Small intestine (tissue), 7 donors: Measurements from ENCODE around the gene EED. TPM values are rescaled to one million over a fixed set of nuclear protein-coding genes. Genes with fewer than 3 reads are reported as not detected.

Experiments used
- DNase-seq, 2 donors: peaks; one replicate each; pipeline versions ENCODE4 v3.0.0 to v3.0.0-alpha.2; 2013
- FAIRE-seq: peaks from 2 replicates; lab custom pipeline; 2012; peaks lifted over from hg19 to GRCh38; lab: Jason Lieb, UNC
- H3K27ac ChIP-seq, 3 donors: one replicate each; pipeline ENCODE4 v1.5.1; 2013; ENCODE audit warnings: low read length in 2 of 3, mild to moderate bottlenecking in 2 of 3, control low read depth in 1 of 3, inconsistent platforms in 1 of 3, low read depth in 1 of 3, moderate library complexity in 1 of 3
- H3K27me3 ChIP-seq, 3 donors: one replicate each; pipeline ENCODE4 v1.6.1; 2013; ENCODE audit warnings: low read length in 3 of 3, inconsistent platforms in 1 of 3; ENCODE audit not compliant: control insufficient read depth in 3 of 3, insufficient read depth in 3 of 3
- H3K36me3 ChIP-seq, 3 donors: one replicate each; pipeline ENCODE4 v1.6.1; 2013; ENCODE audit warnings: low read length in 3 of 3, inconsistent platforms in 1 of 3, low read depth in 1 of 3, mild to moderate bottlenecking in 1 of 3, moderate library complexity in 1 of 3; ENCODE audit not compliant: control insufficient read depth in 3 of 3, insufficient read depth in 2 of 3
- H3K4me1 ChIP-seq, 3 donors: one replicate each; pipeline ENCODE4 v1.6.1; 2013; ENCODE audit warnings: low read length in 2 of 3, inconsistent platforms in 1 of 3, low read depth in 1 of 3, mild to moderate bottlenecking in 1 of 3, moderate library complexity in 1 of 3; ENCODE audit not compliant: control insufficient read depth in 3 of 3, insufficient read depth in 2 of 3
- H3K4me3 ChIP-seq, 3 donors: one replicate each; pipeline ENCODE4 v1.5.1; 2013; ENCODE audit warnings: low read length in 3 of 3, control low read depth in 1 of 3, inconsistent platforms in 1 of 3, low read depth in 1 of 3, mild to moderate bottlenecking in 1 of 3, moderate library complexity in 1 of 3
- H3K9me3 ChIP-seq, 2 donors: one replicate each; pipeline ENCODE4 v1.6.1; 2013; ENCODE audit warnings: low read depth in 1 of 2, low read length in 1 of 2; ENCODE audit not compliant: control insufficient read depth in 2 of 2, insufficient read depth in 1 of 2
- WGBS, 3 donors: extraction: QIAGEN DNeasy Blood & Tissue Kit; methylation state at CpG; one replicate each; pipeline ENCODE4 v1.1.7; 2013; 5-methylcytosine and 5-hydroxymethylcytosine counted together
- polyA plus RNA-seq, 4 donors: library from polyadenylated mRNA; stranded (reverse) in 3 of 4; unstranded in 1 of 4; fragments of 200-250 nt in 3 of 4; fragments of 120-200 nt in 1 of 4; gene quantifications; one replicate each; pipeline versions ENCODE4 v1.2.1 to v1.2.3, GENCODE V29; 2013
- donor health status: healthy with polysubstance abuse.
- donor health status: control.
- donor health status: control.
- donor health status: Bipolar disorder and iron deficiency.
- donor health status: healthy.

EED gene
- polyA plus RNA-seq, 4 donors = 13.5 to 27.0 (median 14.9) TPM

GRCh38 chr11:86210898-86211297 lies 33.7 kb upstream of the EED start:
- no peaks in the 10 kb centered on the region for H3K4me1 ChIP-seq
- no peaks in the 10 kb centered on the region for H3K9me3 ChIP-seq
- H3K27me3 ChIP-seq = no peaks in the 10 kb centered on the region
- WGBS, 3 donors = 94 to 98% (median 97%) methylated on average over 4 of the region's 4 CpGs
- no peak for FAIRE-seq
- no peak overlapping the region for H3K4me3 ChIP-seq
- H3K27ac ChIP-seq = no peak overlapping the region
- H3K36me3 ChIP-seq = no peaks in the 10 kb centered on the region
- no peak for DNase-seq

GRCh38 chr11:86211619-86212018 lies 32.9 kb upstream of the EED start:
- 72 to 75% (median 73%) methylated on average over 4 of the region's 4 CpGs for WGBS, 3 donors
- DNase-seq (no peak), FAIRE-seq (no peak)
- Histone ChIP-seq H3K4me1 (no peaks in the 10 kb centered on the region), H3K27ac (no peak overlapping the region), H3K4me3 (no peak overlapping the region), H3K36me3 (no peaks in the 10 kb centered on the region), H3K27me3 (no peaks in the 10 kb centered on the region), H3K9me3 (no peaks in the 10 kb centered on the region)

GRCh38 chr11:86212019-86212611 lies 32.4 kb upstream of the EED start:
- Histone ChIP-seq H3K4me1 (no peaks in the 10 kb centered on the region), H3K4me3 (no peak overlapping the region), H3K27me3 (no peaks in the 10 kb centered on the region), H3K27ac (no peak overlapping the region), H3K9me3 (no peaks in the 10 kb centered on the region), H3K36me3 (no peaks in the 10 kb centered on the region)
- WGBS, 3 donors = 61 to 88% (median 76%) methylated on average over 2 of the region's 2 CpGs
- DNase-seq = peak in 1 of 2 donors; percentile 53
- FAIRE-seq = no peak

GRCh38 chr11:86214710-86215109 lies 29.8 kb upstream of the EED start:
- H3K27ac ChIP-seq = no peak overlapping the region
- no peaks in the 10 kb centered on the region for H3K9me3 ChIP-seq
- no peak for FAIRE-seq
- H3K4me3 ChIP-seq = no peak overlapping the region
- no peaks in the 10 kb centered on the region for H3K4me1 ChIP-seq
- H3K36me3 ChIP-seq = no peaks in the 10 kb centered on the region
- no peaks in the 10 kb centered on the region for H3K27me3 ChIP-seq
- no peak for DNase-seq
- 77 to 86% (median 78%) methylated on average over 1 of the region's 1 CpG for WGBS, 3 donors

- FAIRE-seq = no peak
- Histone ChIP-seq H3K9me3 (no peaks in the 10 kb centered on the region), H3K4me1 (no peaks in the 10 kb centered on the region), H3K36me3 (no peaks in the 10 kb centered on the region), H3K27ac (no peak overlapping the region), H3K4me3 (no peak overlapping the region), H3K27me3 (no peaks in the 10 kb centered on the region)
- whole genome bisulfite sequencing, 3 donors = 28 to 31% (median 29%) methylated on average over 14 of the region's 14 CpGs
- peak; percentile 83 for DNase-seq
Measured at GRCh38 chr11:86218125-86219084, 26.1 kb upstream of the EED start.

GRCh38 chr11:86219311-86220193 lies 25.0 kb upstream of the EED start:
- Histone ChIP-seq H3K9me3 (no peaks in the 10 kb centered on the region), H3K36me3 (no peaks in the 10 kb centered on the region), H3K4me3 (no peak overlapping the region), H3K27ac (no peak overlapping the region), H3K4me1 (no peaks in the 10 kb centered on the region), H3K27me3 (no peaks in the 10 kb centered on the region)
- FAIRE-seq (no peak), DNase-seq (no peak)
- 82 to 91% (median 88%) methylated on average over 7 of the region's 7 CpGs for WGBS, 3 donors

GRCh38 chr11:86220653-86221052 lies 23.9 kb upstream of the EED start:
- Histone ChIP-seq H3K27ac (no peak overlapping the region), H3K4me1 (no peaks in the 10 kb centered on the region), H3K4me3 (no peak overlapping the region), H3K9me3 (no peaks in the 10 kb centered on the region), H3K27me3 (no peaks in the 10 kb centered on the region), H3K36me3 (no peaks in the 10 kb centered on the region)
- DNase-seq (no peak), FAIRE-seq (no peak)
- WGBS, 3 donors = 84 to 97% (median 85%) methylated on average over 1 of the region's 1 CpG

GRCh38 chr11:86222081-86222480 lies 22.5 kb upstream of the EED start:
- Histone ChIP-seq H3K4me1 (no peaks in the 10 kb centered on the region), H3K4me3 (no peak overlapping the region), H3K36me3 (no peaks in the 10 kb centered on the region), H3K9me3 (no peaks in the 10 kb centered on the region), H3K27ac (no peak overlapping the region), H3K27me3 (no peaks in the 10 kb centered on the region)
- FAIRE-seq (no peak), DNase-seq (no peak)
- WGBS, 3 donors = 67 to 76% (median 73%) methylated on average over 2 of the region's 2 CpGs
